ENCODE measurements around the gene ZNF646.

DNA sequence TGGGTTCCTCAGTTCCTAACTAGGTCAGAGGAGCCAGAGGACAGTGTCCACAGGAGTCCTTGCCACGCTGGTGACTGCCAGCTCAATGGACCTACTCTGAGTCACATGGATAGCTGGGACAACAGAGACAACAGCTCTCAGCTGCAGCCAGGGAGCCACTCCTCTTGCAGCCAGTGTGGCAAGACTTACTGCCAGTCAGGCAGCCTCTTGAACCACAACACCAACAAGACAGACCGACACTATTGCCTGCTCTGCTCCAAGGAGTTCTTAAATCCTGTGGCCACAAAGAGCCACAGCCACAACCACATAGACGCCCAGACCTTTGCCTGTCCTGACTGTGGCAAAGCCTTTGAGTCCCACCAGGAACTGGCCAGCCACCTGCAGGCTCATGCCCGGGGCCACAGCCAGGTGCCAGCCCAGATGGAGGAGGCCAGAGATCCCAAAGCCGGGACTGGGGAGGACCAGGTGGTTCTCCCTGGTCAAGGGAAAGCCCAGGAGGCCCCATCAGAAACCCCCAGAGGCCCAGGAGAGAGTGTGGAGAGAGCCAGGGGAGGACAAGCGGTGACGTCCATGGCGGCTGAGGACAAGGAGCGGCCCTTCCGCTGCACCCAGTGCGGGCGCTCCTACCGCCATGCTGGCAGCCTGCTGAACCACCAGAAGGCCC, 6.7 kb downstream of the ZNF646 start:
- TF ChIP-seq EZH2 (IDR thresholded peaks at IDR 0.05) (no peak), EZH2phosphoT487 (IDR thresholded peaks at IDR 0.05) (no peak)
- TF ChIP-seq, protein P1, sequence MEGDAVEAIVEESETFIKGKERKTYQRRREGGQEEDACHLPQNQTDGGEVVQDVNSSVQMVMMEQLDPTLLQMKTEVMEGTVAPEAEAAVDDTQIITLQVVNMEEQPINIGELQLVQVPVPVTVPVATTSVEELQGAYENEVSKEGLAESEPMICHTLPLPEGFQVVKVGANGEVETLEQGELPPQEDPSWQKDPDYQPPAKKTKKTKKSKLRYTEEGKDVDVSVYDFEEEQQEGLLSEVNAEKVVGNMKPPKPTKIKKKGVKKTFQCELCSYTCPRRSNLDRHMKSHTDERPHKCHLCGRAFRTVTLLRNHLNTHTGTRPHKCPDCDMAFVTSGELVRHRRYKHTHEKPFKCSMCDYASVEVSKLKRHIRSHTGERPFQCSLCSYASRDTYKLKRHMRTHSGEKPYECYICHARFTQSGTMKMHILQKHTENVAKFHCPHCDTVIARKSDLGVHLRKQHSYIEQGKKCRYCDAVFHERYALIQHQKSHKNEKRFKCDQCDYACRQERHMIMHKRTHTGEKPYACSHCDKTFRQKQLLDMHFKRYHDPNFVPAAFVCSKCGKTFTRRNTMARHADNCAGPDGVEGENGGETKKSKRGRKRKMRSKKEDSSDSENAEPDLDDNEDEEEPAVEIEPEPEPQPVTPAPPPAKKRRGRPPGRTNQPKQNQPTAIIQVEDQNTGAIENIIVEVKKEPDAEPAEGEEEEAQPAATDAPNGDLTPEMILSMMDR (IDR thresholded peaks at IDR 0.05) = no peak

Data from neural progenitor cell (in vitro differentiated cells).